HCT116 (cell line): ENCODE data around the gene RHOH. TPM values are rescaled to one million over a fixed set of nuclear protein-coding genes. Genes with fewer than 3 reads are reported as not detected.
"Not testable (repeated sequence)": the region's sequence is repeated elsewhere in the genome, so short reads cannot be mapped to it uniquely, and the experiment has no call there.

Experiments used
- ATAC-seq: fragments of 200-7000 bp; cut with Tn5 transposase; 2 replicates; pipeline ENCODE4 v1.9.1; 2020; ENCODE audit warnings: mild to moderate bottlenecking, moderate library complexity
- BruUV-seq: library from RNA; stranded (reverse); fragments of 400-500 nt; replicated peaks from 2 replicates; lab custom pipeline; 2021; lab: Mats Ljungman, UMichigan
- CTCF ChIA-PET: fragments of 300-600 bp; sonication (Branson Sonifier 250); formaldehyde crosslinking; loops from one replicate; lab custom pipeline; 2021; ENCODE audit warnings: antibody characterized with exemption; lab: Charles Lee
- POLR2A ChIA-PET: fragments of 300-600, 350-600 bp; sonication (Branson Sonifier 250); formaldehyde crosslinking; loops from one replicate; lab custom pipeline; 2021; ENCODE audit warnings: antibody characterized with exemption; lab: Charles Lee
- RAD21 ChIA-PET, 2 experiments: fragments of 300-600 bp; sonication (Branson Sonifier 250); formaldehyde crosslinking; loops; one replicate each; lab custom pipeline; 2023; ENCODE audit warnings: low total read pairs in 2 of 2; ENCODE audit not compliant: uncharacterized antibody in 2 of 2, unreplicated experiment in 2 of 2, low non-redundant PET in 1 of 2; lab: Charles Lee
- DNase-seq: peaks from one replicate; pipeline ENCODE4 v3.0.0-alpha.2; 2010; ENCODE audit warnings: low read depth, low spot score
- H2AFZ ChIP-seq: fragments of 200-600 bp; shearing (Covaris generic), sonication (generic); 2 replicates; pipeline ENCODE4 v1.6.1; 2017; ENCODE audit warnings: low read depth, mixed run types, mixed read lengths, antibody characterized with exemption, low read length; ENCODE audit not compliant: poor library complexity, severe bottlenecking
- H3K27ac ChIP-seq: 2 replicates; pipeline ENCODE4 v1.5.1; 2012; ENCODE audit warnings: low read depth, low read length
- H3K27me3 ChIP-seq: fragments of 200-600 bp; sonication (generic); 2 replicates; pipeline ENCODE4 v1.6.1; 2016; ENCODE audit warnings: mixed run types, low read length, mixed read lengths; ENCODE audit not compliant: insufficient read depth
- H3K36me3 ChIP-seq, 2 experiments: fragments of 200-500 bp in 1 of 2; fragments of 200-600 bp in 1 of 2; sonication (Bioruptor generic) in 1 of 2; sonication (generic) in 1 of 2; 2 replicates each; pipeline versions ENCODE4 v1.5.1 to v1.6.1; 2014 to 2016; ENCODE audit warnings: low read length in 2 of 2, inconsistent platforms in 1 of 2, mixed read lengths in 1 of 2, mixed run types in 1 of 2; ENCODE audit not compliant: insufficient read depth in 2 of 2, control insufficient read depth in 1 of 2
- H3K4me1 ChIP-seq, 2 experiments: fragments of 200-600 bp in 1 of 2; sonication (generic) in 1 of 2; 2 replicates each; pipeline versions ENCODE4 v1.5.1 to v1.6.1; 2012 to 2017; ENCODE audit warnings: low read length in 2 of 2, inconsistent platforms in 1 of 2, mild to moderate bottlenecking in 1 of 2, mixed read lengths in 1 of 2, mixed run types in 1 of 2, moderate library complexity in 1 of 2; ENCODE audit not compliant: insufficient read depth in 2 of 2, control insufficient read depth in 1 of 2
- H3K4me2 ChIP-seq: fragments of 200-600 bp; sonication (generic); 2 replicates; pipeline ENCODE4 v1.6.1; 2017; ENCODE audit warnings: mixed run types, low read length, mixed read lengths
- H3K4me3 ChIP-seq, 2 experiments: fragments of 200-600 bp in 1 of 2; sonication (generic) in 1 of 2; replicated peaks in 1 of 2; 2 replicates each; pipeline ENCODE4 v1.5.1; 2011 to 2016; ENCODE audit warnings: low read length in 2 of 2, control low read depth in 1 of 2, low read depth in 1 of 2, mild to moderate bottlenecking in 1 of 2, mixed read lengths in 1 of 2, mixed run types in 1 of 2
- H3K79me2 ChIP-seq: fragments of 200-600 bp; sonication (generic); 2 replicates; pipeline ENCODE4 v1.6.1; 2017; ENCODE audit warnings: mild to moderate bottlenecking, mixed run types, low read length, moderate library complexity, mixed read lengths; ENCODE audit not compliant: insufficient read depth
- H3K9ac ChIP-seq: fragments of 200-600 bp; sonication (generic); 2 replicates; pipeline ENCODE4 v1.6.1; 2016; ENCODE audit warnings: low read length, mixed read lengths
- H3K9me2 ChIP-seq: fragments of 200-600 bp; sonication (generic), shearing (Covaris generic); 2 replicates; pipeline ENCODE4 v1.6.1; 2017; ENCODE audit warnings: mixed run types, mild to moderate bottlenecking, moderate library complexity; ENCODE audit not compliant: insufficient read depth
- H3K9me3 ChIP-seq, 2 experiments: fragments of 200-500 bp in 1 of 2; fragments of 200-600 bp in 1 of 2; sonication (Bioruptor generic) in 1 of 2; sonication (generic) in 1 of 2; 2 replicates each; pipeline ENCODE4 v1.6.1; 2014 to 2017; ENCODE audit warnings: low read length in 2 of 2, mixed read lengths in 2 of 2, inconsistent platforms in 1 of 2, low read depth in 1 of 2, mild to moderate bottlenecking in 1 of 2, mixed run types in 1 of 2, moderate library complexity in 1 of 2; ENCODE audit not compliant: control insufficient read depth in 1 of 2, insufficient read depth in 1 of 2
- H4K20me1 ChIP-seq: fragments of 200-600 bp; sonication (generic), shearing (Covaris generic); 2 replicates; pipeline ENCODE4 v1.6.1; 2017; ENCODE audit warnings: mixed run types, mild to moderate bottlenecking, moderate library complexity; ENCODE audit not compliant: insufficient read depth
- CTCF ChIP-seq, 3 experiments: fragments of 200-600 bp in 1 of 3; sonication (generic) in 1 of 3; IDR thresholded peaks in 2 of 3; conservative IDR thresholded peaks in 1 of 3; 2 replicates each; pipeline ENCODE4 v1.5.1; 2012 to 2017; ENCODE audit warnings: low read depth in 2 of 3, low read length in 2 of 3, antibody characterized with exemption in 1 of 3, borderline replicate concordance in 1 of 3, control low read depth in 1 of 3, mild to moderate bottlenecking in 1 of 3, mixed read lengths in 1 of 3, mixed run types in 1 of 3, moderate library complexity in 1 of 3; ENCODE audit not compliant: insufficient read depth in 1 of 3
- EZH2phosphoT487 ChIP-seq: fragments of 200-600 bp; IDR thresholded peaks from 2 replicates; pipeline ENCODE4 v1.6.1; 2018; ENCODE audit warnings: antibody characterized with exemption, borderline replicate concordance
- ZNF274 ChIP-seq: fragments of 200-500 bp; sonication (Bioruptor generic); IDR thresholded peaks from 2 replicates; pipeline ENCODE4 v1.6.1; 2014; ENCODE audit warnings: mild to moderate bottlenecking, low read depth, low read length, inconsistent platforms
- intact Hi-C: fragments of 100-400 bp; cut with micrococcal nuclease; formaldehyde crosslinking; loops from 2 replicates; pipeline ENCODE4 v1.10.0; 2022
- total RNA-seq: library from RNA; stranded (reverse); gene quantifications from one replicate; pipeline ENCODE4 v1.2.1, GENCODE V29; 2021; ENCODE audit not compliant: unreplicated experiment
- TF ChIP-seq, protein P1 (sequence below): IDR thresholded peaks from 2 replicates; pipeline ENCODE4 v1.6.1; 2012

RHOH gene
- total RNA-seq, 1 experiment from 2014 or later: 0.74 TPM

DNA sequence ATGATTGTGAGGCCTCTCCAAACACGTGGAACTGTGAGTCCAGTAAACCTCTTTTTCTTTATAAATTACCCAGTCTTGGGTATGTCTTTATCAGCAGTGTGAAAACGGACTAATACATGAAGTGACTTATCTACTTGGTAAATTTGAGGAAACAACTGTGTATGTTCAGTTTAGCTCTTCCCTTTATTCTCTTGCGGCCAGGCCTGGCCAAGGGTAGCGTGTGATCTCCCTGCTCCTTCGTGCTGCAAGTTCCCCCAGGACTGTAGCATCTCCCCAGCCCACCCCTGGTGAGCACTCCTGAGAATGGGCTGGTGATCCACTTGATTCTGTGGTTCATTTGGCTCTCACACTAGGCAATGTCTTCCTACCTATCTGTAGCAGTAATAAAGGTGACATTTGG is 85.1 kb downstream of the RHOH start:
- TF ChIP-seq, protein P1, sequence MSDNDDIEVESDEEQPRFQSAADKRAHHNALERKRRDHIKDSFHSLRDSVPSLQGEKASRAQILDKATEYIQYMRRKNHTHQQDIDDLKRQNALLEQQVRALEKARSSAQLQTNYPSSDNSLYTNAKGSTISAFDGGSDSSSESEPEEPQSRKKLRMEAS: no peak
- no peak for TF ChIP-seq EZH2phosphoT487
- TF ChIP-seq CTCF (IDR thresholded peaks at IDR 0.05 in 2 of 3, conservative IDR thresholded peaks at IDR 0.05 in 1 of 3; ENCODE audit: borderline replicate concordance in 1 of 3, insufficient read depth in 1 of 3, low read depth in 2 of 3, low read length in 2 of 3): no peak
- no peak for TF ChIP-seq ZNF274
- BruUV-seq: no TSS peak
- H4K20me1 ChIP-seq: no peaks in the 10 kb centered on the region
- ChIA-PET CTCF (no interaction called here), RAD21 (no interaction called here), POLR2A (no interaction called here)
- no peak for DNase-seq
- peaks cover 0 to 7% of the 10 kb centered on the region in 2 experiments; a peak in 1 of 4 replicates for H3K9me3 ChIP-seq
- no peak overlapping the region for H3K4me3 ChIP-seq
- no peak overlapping the region for H3K27ac ChIP-seq
- no peaks in the 10 kb centered on the region for H3K36me3 ChIP-seq
- no peaks in the 10 kb centered on the region for H3K79me2 ChIP-seq
- no peak for ATAC-seq
- H3K4me2 ChIP-seq: no peak overlapping the region
- H3K4me1 ChIP-seq: peaks cover 4 to 21% of the 10 kb centered on the region in 2 experiments
- no peak overlapping the region for H2AFZ ChIP-seq
- no peaks in the 10 kb centered on the region for H3K9me2 ChIP-seq
- no peaks in the 10 kb centered on the region for H3K27me3 ChIP-seq
- intact Hi-C loops: no loop called here
- no peak overlapping the region for H3K9ac ChIP-seq

- intact Hi-C loops, H3K9ac ChIP-seq, H4K20me1 ChIP-seq, BruUV-seq, DNase-seq, H2AFZ ChIP-seq, ATAC-seq, H3K79me2 ChIP-seq, H3K9me2 ChIP-seq, H3K27ac ChIP-seq, H3K4me3 ChIP-seq, CTCF ChIA-PET, RAD21 ChIA-PET, POLR2A ChIA-PET, H3K27me3 ChIP-seq, H3K9me3 ChIP-seq, H3K36me3 ChIP-seq: not testable (repeated sequence)
- Histone ChIP-seq H3K4me1 (peaks cover 4 to 21% of the 10 kb centered on the region in 2 experiments), H3K4me2 (peak overlapping the region; percentile 8; the same call in 1 of the 2 replicates)
These were observed 86.0 kb downstream of the RHOH start for GRCh38 chr4:40282857-40283256.
